Measurements from ENCODE around the gene MRPS6.
A peak's percentile ranks its signal among the peaks of the same experiment; 100 is the strongest.

The MRPS6 gene

GRCh38 chr21:34073032-34073748, at the start of gene MRPS6, which contains the start of gene SLC5A3:
MRPS6 (plus strand) TSS chr21:34073578; CDS start chr21:34073701, 123 bp downstream.
SLC5A3 (plus strand) TSS chr21:34073578; CDS start chr21:34095199, 21,621 bp downstream.
- peak; percentile 83 for DNase-seq

GRCh38 chr21:34023691-34024373, 49.5 kb upstream of the MRPS6 start:
- no peak for DNase-seq

- no peak for DNase-seq
Measured at GRCh38 chr21:34024374-34024693, 49.0 kb upstream of the MRPS6 start.

- peak; percentile 78 for DNase-seq
Measured at GRCh38 chr21:34027721-34028461, 45.5 kb upstream of the MRPS6 start.

- DNase-seq, result peak; percentile 77
Measured at GRCh38 chr21:34029743-34030528, 43.4 kb upstream of the MRPS6 start.

- no peak for DNase-seq
Measured at GRCh38 chr21:34031835-34032370, 41.5 kb upstream of the MRPS6 start.

- no peak for DNase-seq
Measured at GRCh38 chr21:34034369-34035014, 38.9 kb upstream of the MRPS6 start.

- DNase-seq, result no peak
Measured at GRCh38 chr21:34035619-34036354, 37.6 kb upstream of the MRPS6 start.

GRCh38 chr21:34037009-34037795, 36.2 kb upstream of the MRPS6 start:
- peak; percentile 64 for DNase-seq

- DNase-seq, result no peak
Measured at GRCh38 chr21:34039678-34040382, 33.5 kb upstream of the MRPS6 start.

- no peak for DNase-seq
Measured at GRCh38 chr21:34042735-34043134, 30.6 kb upstream of the MRPS6 start.

- no peak for DNase-seq
Measured at GRCh38 chr21:34043333-34043732, 30.0 kb upstream of the MRPS6 start.

GRCh38 chr21:34046917-34047316, 26.5 kb upstream of the MRPS6 start:
- DNase-seq, result no peak

- no peak for DNase-seq
Measured at GRCh38 chr21:34047835-34048234, 25.5 kb upstream of the MRPS6 start.

- DNase-seq, result no peak
Measured at GRCh38 chr21:34052171-34052570, 21.2 kb upstream of the MRPS6 start.

GRCh38 chr21:34054259-34054658, 19.1 kb upstream of the MRPS6 start:
- DNase-seq, result no peak

GRCh38 chr21:34055615-34056014, 17.8 kb upstream of the MRPS6 start:
- no peak for DNase-seq

GRCh38 chr21:34061983-34062382, 11.4 kb upstream of the MRPS6 start:
- DNase-seq, result no peak

GRCh38 chr21:34065027-34065426, 8.4 kb upstream of the MRPS6 start:
- peak; percentile 53 for DNase-seq

GRCh38 chr21:34071683-34072082, 1.7 kb upstream of the MRPS6 start:
- DNase-seq, result no peak
